ENCODE measurements around the gene LLPH. TPM values are rescaled to one million over a fixed set of nuclear protein-coding genes. Genes with fewer than 3 reads are reported as not detected.

The LLPH gene
- total and polyA plus RNA-seq, 7 donors = 13.4 to 57.1 (median 24.1) TPM

DNA sequence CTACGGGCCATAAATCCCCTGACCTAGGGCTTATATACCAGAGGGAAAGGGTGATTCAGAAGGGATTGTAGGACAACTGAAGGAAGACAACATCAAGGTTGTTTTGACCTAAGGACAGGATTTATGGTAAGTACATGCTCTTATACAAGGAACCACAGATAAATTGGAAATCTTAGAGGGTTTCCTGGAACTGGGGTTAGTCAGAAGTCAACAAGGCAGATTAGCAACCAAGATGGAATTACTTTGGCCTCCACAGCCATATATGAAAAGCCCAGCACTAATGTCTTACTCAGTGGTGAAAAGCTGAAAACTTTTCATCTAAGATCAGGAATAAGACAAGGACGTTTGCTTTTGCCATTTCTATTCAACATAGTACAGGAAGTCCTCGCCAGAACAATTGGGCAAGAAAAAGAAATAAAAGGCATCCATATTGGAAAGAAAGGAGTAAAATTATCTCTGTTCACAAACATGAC lies 33.8 kb upstream of the LLPH start:
- peaks cover 13% of the 10 kb centered on the region for H3K4me1 ChIP-seq

DNA sequence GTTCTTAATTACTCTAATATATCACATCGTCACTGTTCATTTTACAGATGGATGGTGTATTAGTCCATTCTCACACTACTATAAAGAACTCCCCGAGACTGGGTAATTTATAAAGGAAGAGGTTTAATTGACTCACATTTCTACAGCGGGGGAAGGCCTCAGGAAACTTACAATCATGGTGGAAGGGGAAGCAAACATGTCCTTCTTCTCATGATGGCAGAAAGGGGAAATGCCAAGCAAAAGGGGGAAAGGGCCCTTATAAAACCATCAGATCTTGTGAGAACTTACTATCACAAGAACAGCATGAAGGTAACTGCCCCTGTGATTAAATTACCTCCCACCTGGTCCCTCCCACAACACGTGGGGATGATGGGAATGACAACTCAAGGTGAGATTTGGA lies 32.7 kb upstream of the LLPH start:
- intact Hi-C loops (cut with DNase I) = no loop called here
- WGBS, 3 donors = 63 to 74% (median 71%) methylated on average over 4 of the region's 4 CpGs
- H3K4me3 ChIP-seq = no peak overlapping the region
- H3K27me3 ChIP-seq (ENCODE audit: insufficient read depth in 3 of 3, low read length in 2 of 3) = no peaks in the 10 kb centered on the region
- H3K9me3 ChIP-seq = no peaks in the 10 kb centered on the region
- peaks cover 7% of the 10 kb centered on the region for H3K4me1 ChIP-seq
- TF ChIP-seq, protein P1, sequence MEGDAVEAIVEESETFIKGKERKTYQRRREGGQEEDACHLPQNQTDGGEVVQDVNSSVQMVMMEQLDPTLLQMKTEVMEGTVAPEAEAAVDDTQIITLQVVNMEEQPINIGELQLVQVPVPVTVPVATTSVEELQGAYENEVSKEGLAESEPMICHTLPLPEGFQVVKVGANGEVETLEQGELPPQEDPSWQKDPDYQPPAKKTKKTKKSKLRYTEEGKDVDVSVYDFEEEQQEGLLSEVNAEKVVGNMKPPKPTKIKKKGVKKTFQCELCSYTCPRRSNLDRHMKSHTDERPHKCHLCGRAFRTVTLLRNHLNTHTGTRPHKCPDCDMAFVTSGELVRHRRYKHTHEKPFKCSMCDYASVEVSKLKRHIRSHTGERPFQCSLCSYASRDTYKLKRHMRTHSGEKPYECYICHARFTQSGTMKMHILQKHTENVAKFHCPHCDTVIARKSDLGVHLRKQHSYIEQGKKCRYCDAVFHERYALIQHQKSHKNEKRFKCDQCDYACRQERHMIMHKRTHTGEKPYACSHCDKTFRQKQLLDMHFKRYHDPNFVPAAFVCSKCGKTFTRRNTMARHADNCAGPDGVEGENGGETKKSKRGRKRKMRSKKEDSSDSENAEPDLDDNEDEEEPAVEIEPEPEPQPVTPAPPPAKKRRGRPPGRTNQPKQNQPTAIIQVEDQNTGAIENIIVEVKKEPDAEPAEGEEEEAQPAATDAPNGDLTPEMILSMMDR (IDR thresholded peaks at IDR 0.05) = no peak
- no peak overlapping the region for H3K27ac ChIP-seq
- DNase-seq = no peak
- no peak for ATAC-seq
- peaks cover 0 to 24% of the 10 kb centered on the region in 2 donors for H3K36me3 ChIP-seq (ENCODE audit: insufficient read depth in 1 of 2, low read depth in 1 of 2)

More for the DNA sequence above, 33.8 kb upstream of the LLPH start:
- H3K9me3 ChIP-seq = no peaks in the 10 kb centered on the region
- no peak overlapping the region for H3K27ac ChIP-seq
- no peak for DNase-seq
- peaks cover 0 to 24% of the 10 kb centered on the region in 2 donors for H3K36me3 ChIP-seq (ENCODE audit: insufficient read depth in 1 of 2, low read depth in 1 of 2)
- ATAC-seq = no peak
- WGBS, 3 donors = 86 to 89% (median 88%) methylated on average over 3 of the region's 3 CpGs
- TF ChIP-seq, protein P1 (IDR thresholded peaks at IDR 0.05) = no peak
- no peaks in the 10 kb centered on the region for H3K27me3 ChIP-seq (ENCODE audit: insufficient read depth in 3 of 3, low read length in 2 of 3)
- no peak overlapping the region for H3K4me3 ChIP-seq
- intact Hi-C loops (cut with DNase I) = no loop called here

DNA sequence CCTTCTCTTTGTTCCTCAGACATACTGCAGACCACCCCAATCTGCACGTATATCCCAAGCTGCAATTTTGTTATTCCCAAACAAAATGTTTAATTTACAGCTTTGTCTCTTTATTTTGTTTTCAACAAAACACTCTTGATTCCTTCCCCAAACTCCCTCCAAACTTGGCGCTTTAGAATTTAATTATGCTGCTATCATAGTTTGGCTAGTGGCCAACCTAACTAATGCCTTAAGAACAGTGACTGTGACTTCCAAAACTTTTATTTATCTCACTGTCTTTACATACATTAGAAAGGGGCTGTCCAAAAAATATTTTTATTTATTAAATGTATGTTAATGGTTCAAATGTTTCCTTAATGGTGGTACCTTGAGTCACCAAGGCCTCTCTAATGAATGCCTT lies 32.2 kb upstream of the LLPH start:
- H3K27me3 ChIP-seq (ENCODE audit: insufficient read depth in 3 of 3, low read length in 2 of 3) = no peaks in the 10 kb centered on the region
- H3K4me3 ChIP-seq = no peak overlapping the region
- no peak overlapping the region for H3K27ac ChIP-seq
- no peaks in the 10 kb centered on the region for H3K9me3 ChIP-seq
- WGBS, 3 donors = 75 to 82% (median 82%) methylated on average over 2 of the region's 2 CpGs
- peaks cover 2% of the 10 kb centered on the region for H3K4me1 ChIP-seq
- no peak for ATAC-seq
- H3K36me3 ChIP-seq (ENCODE audit: insufficient read depth in 1 of 2, low read depth in 1 of 2) = peaks cover 0 to 24% of the 10 kb centered on the region in 2 donors
- intact Hi-C loops (cut with DNase I) = no loop called here
- TF ChIP-seq, protein P1 (IDR thresholded peaks at IDR 0.05) = no peak
- no peak for DNase-seq

DNA sequence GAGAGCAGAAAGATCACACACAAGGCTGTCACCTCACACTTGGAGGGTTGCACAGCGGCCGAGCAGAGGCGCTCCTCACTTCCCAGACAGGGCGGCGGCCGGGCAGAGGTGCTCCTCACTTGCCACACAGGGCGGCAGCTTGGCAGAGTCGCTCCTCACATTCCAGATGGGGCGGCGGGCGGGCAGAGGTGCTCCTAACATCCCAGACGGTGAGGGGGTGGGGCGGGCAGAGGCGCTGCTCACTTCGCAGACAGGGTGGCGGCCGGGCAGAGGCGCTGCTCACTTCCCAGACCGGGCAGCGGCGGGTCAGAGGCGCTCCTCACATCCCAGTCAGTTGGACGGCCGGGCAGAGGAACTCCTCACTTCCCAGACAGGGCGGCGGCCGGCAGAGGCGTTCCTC lies 30.2 kb upstream of the LLPH start:
- TF ChIP-seq, protein P1 (IDR thresholded peaks at IDR 0.05) = no peak
- intact Hi-C loops (cut with DNase I) = no loop called here
- 95 to 97% (median 95%) methylated on average over 28 of the region's 28 CpGs for WGBS, 3 donors
- no peak overlapping the region for H3K4me3 ChIP-seq
- no peaks in the 10 kb centered on the region for H3K9me3 ChIP-seq
- DNase-seq (peak in 1 of 2 donors; percentile 12), ATAC-seq (no peak)
- H3K27me3 ChIP-seq (ENCODE audit: insufficient read depth in 3 of 3, low read length in 2 of 3) = no peaks in the 10 kb centered on the region
- H3K4me1 ChIP-seq = no peaks in the 10 kb centered on the region
- H3K27ac ChIP-seq = no peak overlapping the region
- H3K36me3 ChIP-seq (ENCODE audit: insufficient read depth in 1 of 2, low read depth in 1 of 2) = peaks cover 0 to 15% of the 10 kb centered on the region in 2 donors

DNA sequence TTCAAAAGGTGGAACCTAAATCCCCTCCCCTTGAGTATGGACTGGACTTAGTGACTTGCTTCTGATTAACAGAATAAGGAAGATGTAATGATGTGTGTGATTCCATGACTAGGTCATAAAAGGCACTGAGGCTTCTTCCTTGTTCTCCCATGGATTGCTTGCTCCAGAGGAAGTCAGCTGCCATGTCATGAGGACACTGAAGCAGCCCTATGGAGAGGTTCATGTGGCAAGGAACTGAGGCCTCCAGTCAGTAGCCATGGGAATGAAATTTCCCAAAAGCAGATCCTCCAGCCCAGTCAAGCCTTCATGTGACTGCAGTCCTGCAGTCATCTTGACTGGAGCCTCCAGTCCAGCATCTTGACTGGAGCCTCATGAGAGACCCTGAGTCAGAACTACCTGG lies 28.6 kb upstream of the LLPH start:
- ATAC-seq (no peak), DNase-seq (no peak)
- TF ChIP-seq, protein P1 (IDR thresholded peaks at IDR 0.05) = no peak
- H3K27ac ChIP-seq = no peak overlapping the region
- H3K36me3 ChIP-seq (ENCODE audit: insufficient read depth in 1 of 2, low read depth in 1 of 2) = peaks cover 0 to 15% of the 10 kb centered on the region in 2 donors
- intact Hi-C loops (cut with DNase I) = no loop called here
- H3K4me3 ChIP-seq = no peak overlapping the region
- H3K4me1 ChIP-seq = no peaks in the 10 kb centered on the region
- no peaks in the 10 kb centered on the region for H3K27me3 ChIP-seq (ENCODE audit: insufficient read depth in 3 of 3, low read length in 2 of 3)
- no peaks in the 10 kb centered on the region for H3K9me3 ChIP-seq

Measured in psoas muscle (tissue), 8 donors.